Measurements from ENCODE around the gene CDC34.
A peak's percentile ranks its signal among the peaks of the same experiment; 100 is the strongest.

Gene CDC34

GRCh38 chr19:531753-532560, at the start of gene CDC34:
TSS of gene CDC34 (plus strand) at chr19:531760. CDS start at chr19:531932, 172 bp downstream.
- FAIRE-seq (no peak), DNase-seq (ENCODE audit: low spot score) (no peak)

- FAIRE-seq (no peak), DNase-seq (ENCODE audit: low spot score) (no peak)
These were observed 49.1 kb upstream of the CDC34 start for GRCh38 chr19:482186-483041.

- DNase-seq (ENCODE audit: low spot score), result no peak
These were observed 48.1 kb upstream of the CDC34 start for GRCh38 chr19:483332-484072.

GRCh38 chr19:484494-484893, 47.1 kb upstream of the CDC34 start:
- DNase-seq (ENCODE audit: low spot score), result no peak
- no peak for FAIRE-seq

More at GRCh38 chr19:483332-484072, 48.1 kb upstream of the CDC34 start:
- FAIRE-seq, result no peak

- FAIRE-seq (no peak), DNase-seq (ENCODE audit: low spot score) (no peak)
These were observed 46.5 kb upstream of the CDC34 start for GRCh38 chr19:485077-485476.

GRCh38 chr19:485583-486236, 45.9 kb upstream of the CDC34 start:
- no peak for FAIRE-seq
- no peak for DNase-seq (ENCODE audit: low spot score)

- no peak for FAIRE-seq
- DNase-seq (ENCODE audit: low spot score), result peak; percentile 76
These were observed 42.8 kb upstream of the CDC34 start for GRCh38 chr19:488505-489417.

- DNase-seq (ENCODE audit: low spot score), result no peak
- no peak for FAIRE-seq
These were observed 42.0 kb upstream of the CDC34 start for GRCh38 chr19:489418-490196.

- FAIRE-seq (no peak), DNase-seq (ENCODE audit: low spot score) (no peak)
These were observed 40.3 kb upstream of the CDC34 start for GRCh38 chr19:491146-491741.

- no peak for FAIRE-seq
- DNase-seq (ENCODE audit: low spot score), result no peak
These were observed 39.4 kb upstream of the CDC34 start for GRCh38 chr19:492091-492531.

GRCh38 chr19:493391-494170, 38.0 kb upstream of the CDC34 start:
- DNase-seq (ENCODE audit: low spot score), result no peak
- no peak for FAIRE-seq

GRCh38 chr19:494171-495080, 37.1 kb upstream of the CDC34 start:
- FAIRE-seq, result no peak
- no peak for DNase-seq (ENCODE audit: low spot score)

- DNase-seq (ENCODE audit: low spot score), result no peak
- FAIRE-seq, result no peak
These were observed 36.5 kb upstream of the CDC34 start for GRCh38 chr19:495081-495401.

GRCh38 chr19:495402-496111, 36.0 kb upstream of the CDC34 start:
- no peak for FAIRE-seq
- DNase-seq (ENCODE audit: low spot score), result no peak

GRCh38 chr19:496112-496665, 35.4 kb upstream of the CDC34 start, which contains the start of gene MADCAM1:
TSS of gene MADCAM1 (plus strand) at chr19:496486. CDS start at chr19:496500, 14 bp downstream.
- DNase-seq (ENCODE audit: low spot score) (no peak), FAIRE-seq (no peak)

- no peak for FAIRE-seq
- no peak for DNase-seq (ENCODE audit: low spot score)
These were observed 34.6 kb upstream of the CDC34 start for GRCh38 chr19:496986-497385.
